H9 (cell line): Measurements from ENCODE around the gene PGRMC1. TPM values are rescaled to one million over a fixed set of nuclear protein-coding genes. Genes with fewer than 3 reads are reported as not detected.

Experiments used
- DNase-seq: peaks from one replicate; pipeline ENCODE4 v3.0.0-alpha.2; 2017
- H2AFZ ChIP-seq: one replicate; pipeline ENCODE4 v1.6.1; 2013; ENCODE audit warnings: mild to moderate bottlenecking, low read length, control low read depth, moderate library complexity
- H2AK5ac ChIP-seq: 2 replicates; pipeline ENCODE4 v1.6.1; 2013; ENCODE audit warnings: low read length, control low read depth, mixed read lengths; ENCODE audit not compliant: insufficient read length
- H2BK120ac ChIP-seq: one replicate; pipeline ENCODE4 v1.6.1; 2013; ENCODE audit warnings: low read depth, mild to moderate bottlenecking, low read length, control low read depth, inconsistent platforms; ENCODE audit not compliant: poor library complexity, severe bottlenecking
- H2BK12ac ChIP-seq: 2 replicates; pipeline ENCODE4 v1.6.1; 2013; ENCODE audit warnings: low read length, control low read depth, mixed read lengths, low read depth; ENCODE audit not compliant: insufficient read length
- H2BK15ac ChIP-seq: 2 replicates; pipeline ENCODE4 v1.6.1; 2013; ENCODE audit warnings: low read depth, low read length, control low read depth
- H2BK20ac ChIP-seq: one replicate; pipeline ENCODE4 v1.6.1; 2013; ENCODE audit warnings: low read depth, mild to moderate bottlenecking, low read length, control low read depth, inconsistent platforms; ENCODE audit not compliant: poor library complexity, severe bottlenecking
- H2BK5ac ChIP-seq: 2 replicates; pipeline ENCODE4 v1.6.1; 2013; ENCODE audit warnings: low read length, control low read depth, mixed read lengths; ENCODE audit not compliant: insufficient read length
- H3K14ac ChIP-seq: 2 replicates; pipeline ENCODE4 v1.6.1; 2013; ENCODE audit warnings: low read length, control low read depth; ENCODE audit not compliant: insufficient read depth
- H3K18ac ChIP-seq: 2 replicates; pipeline ENCODE4 v1.6.1; 2013; ENCODE audit warnings: low read depth, mild to moderate bottlenecking, mixed read lengths, low read length, control low read depth; ENCODE audit not compliant: insufficient read length
- H3K23ac ChIP-seq: 2 replicates; pipeline ENCODE4 v1.6.1; 2013; ENCODE audit warnings: low read length, control low read depth, mixed read lengths, low read depth; ENCODE audit not compliant: insufficient read length
- H3K23me2 ChIP-seq: 2 replicates; pipeline ENCODE4 v1.6.1; 2013; ENCODE audit warnings: low read depth, mild to moderate bottlenecking, mixed read lengths, low read length, control low read depth; ENCODE audit not compliant: insufficient read length, poor library complexity, severe bottlenecking
- H3K27ac ChIP-seq: 2 replicates; pipeline ENCODE4 v1.5.1; 2013; ENCODE audit warnings: low read length, control low read depth, mixed read lengths, low read depth; ENCODE audit not compliant: insufficient read length
- H3K27me3 ChIP-seq: 2 replicates; pipeline ENCODE4 v1.6.1; 2013; ENCODE audit warnings: low read length, control low read depth, inconsistent platforms; ENCODE audit not compliant: insufficient read depth
- H3K4ac ChIP-seq: 2 replicates; pipeline ENCODE4 v1.6.1; 2013; ENCODE audit warnings: low read depth, mild to moderate bottlenecking, control low read depth, inconsistent platforms, low read length, moderate library complexity
- H3K4me1 ChIP-seq: 2 replicates; pipeline ENCODE4 v1.6.1; 2013; ENCODE audit warnings: low read length, control low read depth, inconsistent platforms; ENCODE audit not compliant: insufficient read depth
- H3K4me2 ChIP-seq: 2 replicates; pipeline ENCODE4 v1.6.1; 2013; ENCODE audit warnings: low read length, control low read depth, mixed read lengths; ENCODE audit not compliant: insufficient read length, insufficient read depth
- H3K56ac ChIP-seq: 2 replicates; pipeline ENCODE4 v1.6.1; 2013; ENCODE audit warnings: low read depth, mild to moderate bottlenecking, mixed read lengths, low read length, control low read depth; ENCODE audit not compliant: insufficient read length
- H3K79me1 ChIP-seq: 2 replicates; pipeline ENCODE4 v1.6.1; 2013; ENCODE audit warnings: low read depth, mild to moderate bottlenecking, moderate library complexity, low read length, control low read depth, inconsistent platforms; ENCODE audit not compliant: insufficient read depth, poor library complexity, severe bottlenecking
- H3K79me2 ChIP-seq: 2 replicates; pipeline ENCODE4 v1.6.1; 2013; ENCODE audit warnings: low read length, control low read depth, inconsistent platforms; ENCODE audit not compliant: insufficient read depth
- H3K9ac ChIP-seq: 2 replicates; pipeline ENCODE4 v1.6.1; 2013; ENCODE audit warnings: low read length, control low read depth, mixed read lengths; ENCODE audit not compliant: insufficient read length; ENCODE audit errors: extremely low read depth
- H3K9me3 ChIP-seq: one replicate; pipeline ENCODE4 v1.6.1; 2013; ENCODE audit warnings: low read depth, low read length, inconsistent platforms; ENCODE audit not compliant: control insufficient read depth
- H3T11ph ChIP-seq: one replicate; pipeline ENCODE4 v1.6.1; 2013; ENCODE audit warnings: mild to moderate bottlenecking, low read length, control low read depth, inconsistent platforms
- H4K20me1 ChIP-seq: one replicate; pipeline ENCODE4 v1.6.1; 2013; ENCODE audit not compliant: control insufficient read depth, insufficient read length, insufficient read depth
- H4K5ac ChIP-seq: 2 replicates; pipeline ENCODE4 v1.6.1; 2013; ENCODE audit warnings: low read depth, mild to moderate bottlenecking, mixed read lengths, low read length, control low read depth; ENCODE audit not compliant: insufficient read length
- H4K8ac ChIP-seq: replicated peaks from 2 replicates; pipeline ENCODE4 v1.6.1; 2013; ENCODE audit warnings: low read length, control low read depth, mixed read lengths, low read depth; ENCODE audit not compliant: insufficient read length
- H4K91ac ChIP-seq: 2 replicates; pipeline ENCODE4 v1.6.1; 2013; ENCODE audit warnings: low read depth, mild to moderate bottlenecking, moderate library complexity, mixed read lengths, low read length, control low read depth; ENCODE audit not compliant: insufficient read length
- H3K27ac Mint-ChIP-seq, 3 experiments: 2 replicates in 2 of 3; 3 replicates in 1 of 3; pipeline ENCODE4 v1.8.0; 2020 to 2021; ENCODE audit warnings: mixed read lengths in 3 of 3, mild to moderate bottlenecking in 1 of 3, moderate library complexity in 1 of 3
- H3K27me3 Mint-ChIP-seq: 2 replicates; pipeline ENCODE4 v1.8.0; 2021; ENCODE audit warnings: low read depth, mild to moderate bottlenecking, moderate library complexity, mixed read lengths
- H3K36me3 Mint-ChIP-seq, 3 experiments: 2 replicates in 2 of 3; 3 replicates in 1 of 3; pipeline ENCODE4 v1.8.0; 2020 to 2021; ENCODE audit warnings: low read depth in 3 of 3, mixed read lengths in 3 of 3; ENCODE audit not compliant: insufficient read depth in 1 of 3
- H3K4me1 Mint-ChIP-seq, 2 experiments: 2 replicates each; pipeline ENCODE4 v1.8.0; 2020; ENCODE audit warnings: mixed read lengths in 2 of 2
- H3K4me3 Mint-ChIP-seq, 2 experiments: 2 replicates in 1 of 2; 3 replicates in 1 of 2; pipeline ENCODE4 v1.8.0; 2020 to 2021; ENCODE audit warnings: mild to moderate bottlenecking in 2 of 2, mixed read lengths in 2 of 2, moderate library complexity in 1 of 2
- H3K9me3 Mint-ChIP-seq, 2 experiments: 2 replicates in 1 of 2; 3 replicates in 1 of 2; pipeline ENCODE4 v1.8.0; 2020; ENCODE audit warnings: mild to moderate bottlenecking in 2 of 2, mixed read lengths in 2 of 2, moderate library complexity in 1 of 2
- CTCF ChIP-seq: fragments of 200-600 bp; sonication (generic); conservative IDR thresholded peaks from 3 replicates; pipeline ENCODE4 v1.8.0; 2021; ENCODE audit warnings: antibody characterized with exemption, mild to moderate bottlenecking
- WGBS: extraction: QIAGEN DNeasy Blood & Tissue Kit; methylation state at CpG from one replicate; pipeline ENCODE4 v1.1.7; 2013; ENCODE audit warnings: missing lambda C conversion rate, low lambda C conversion rate, mixed read lengths; ENCODE audit not compliant: insufficient read length; ENCODE audit errors: extremely low coverage; 5-methylcytosine and 5-hydroxymethylcytosine counted together
- total RNA-seq: library from RNA; stranded (reverse); gene quantifications from 2 replicates; pipeline ENCODE4 v1.2.1, GENCODE V29; 2021

The PGRMC1 gene
- total RNA-seq, 1 experiment from 2014 or later: 133 TPM

GRCh38 chrX:119189115-119189514 is 47.0 kb upstream of the PGRMC1 start:
- no peak for DNase-seq
- H2AK5ac ChIP-seq: no peak overlapping the region
- Mint-ChIP-seq H3K27ac (no peak overlapping the region), H3K36me3 (peaks cover 0 to 3% (median 2%) of the 10 kb centered on the region in 3 experiments; a peak in 3 of 7 replicates), H3K9me3 (peaks cover 54 to 59% of the 10 kb centered on the region in 2 experiments), H3K4me3 (no peak overlapping the region), H3K4me1 (no peaks in the 10 kb centered on the region), H3K27me3 (peaks cover 3% of the 10 kb centered on the region; the same call in 1 of the 2 replicates)
- H4K20me1 ChIP-seq: no peaks in the 10 kb centered on the region
- TF ChIP-seq CTCF: peak; percentile 24; the same call in 2 of the 3 replicates
- H2BK20ac ChIP-seq: no peak overlapping the region
- H3K9me3 ChIP-seq: peaks cover 36% of the 10 kb centered on the region
- no peak overlapping the region for H4K5ac ChIP-seq
- no peak overlapping the region for H2BK120ac ChIP-seq
- H3K14ac ChIP-seq: no peak overlapping the region
- H2AFZ ChIP-seq: no peak overlapping the region
- no peak overlapping the region for H3T11ph ChIP-seq
- H3K4me2 ChIP-seq: no peak overlapping the region
- H3K56ac ChIP-seq: no peak overlapping the region
- H3K18ac ChIP-seq: no peak overlapping the region
- no peak overlapping the region for H3K27ac ChIP-seq
- H3K23ac ChIP-seq: no peak overlapping the region
- no peak overlapping the region for H3K9ac ChIP-seq
- no CpG with 5 or more reads among the region's 3 CpGs for WGBS
- H2BK12ac ChIP-seq: no peak overlapping the region
- no peaks in the 10 kb centered on the region for H3K27me3 ChIP-seq
- H3K23me2 ChIP-seq: no peaks in the 10 kb centered on the region
- H4K91ac ChIP-seq: no peak overlapping the region
- no peaks in the 10 kb centered on the region for H3K4me1 ChIP-seq
- H3K79me2 ChIP-seq: no peaks in the 10 kb centered on the region
- no peak overlapping the region for H4K8ac ChIP-seq
- H3K4ac ChIP-seq: no peak overlapping the region
- no peaks in the 10 kb centered on the region for H3K79me1 ChIP-seq
- H2BK5ac ChIP-seq: no peak overlapping the region
- no peak overlapping the region for H2BK15ac ChIP-seq
